Stimulated activated CD8-positive, alpha-beta memory T cell treated with anti-CD3 and anti-CD28 coated beads, Interleukin-15, amount 100 ng/mL, for 1 hour (primary cell): ENCODE results near the gene CDC45.
"Not testable (repeated sequence)": the region's sequence is repeated elsewhere in the genome, so short reads cannot be mapped to it uniquely, and the experiment has no call there.

ENCODE experiments used
- DNase-seq: peaks from one replicate; pipeline ENCODE4 v3.0.0-alpha.2; 2020; ENCODE audit warnings: low read depth

The CDC45 gene

DNA sequence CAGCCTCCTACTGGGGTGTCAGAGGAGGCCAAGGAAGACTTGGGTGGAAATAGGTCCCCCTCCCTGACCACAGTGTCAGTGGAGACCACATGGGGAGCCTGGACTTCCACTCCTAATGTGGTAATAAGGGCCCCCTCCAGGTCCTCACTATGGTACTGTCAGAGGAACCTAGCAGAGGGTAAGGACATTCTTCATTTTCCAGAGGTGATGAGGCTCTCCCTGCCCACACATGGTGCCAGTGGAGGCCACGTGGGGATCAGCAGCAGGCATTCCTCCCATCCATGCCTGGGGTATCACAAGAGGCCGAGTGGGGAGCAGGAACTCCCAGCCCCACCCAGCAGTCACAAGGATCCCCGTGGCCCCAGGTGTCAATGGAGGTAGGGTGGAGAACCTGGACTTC is 51.0 kb downstream of the CDC45 start:
- no peak for DNase-seq

DNA sequence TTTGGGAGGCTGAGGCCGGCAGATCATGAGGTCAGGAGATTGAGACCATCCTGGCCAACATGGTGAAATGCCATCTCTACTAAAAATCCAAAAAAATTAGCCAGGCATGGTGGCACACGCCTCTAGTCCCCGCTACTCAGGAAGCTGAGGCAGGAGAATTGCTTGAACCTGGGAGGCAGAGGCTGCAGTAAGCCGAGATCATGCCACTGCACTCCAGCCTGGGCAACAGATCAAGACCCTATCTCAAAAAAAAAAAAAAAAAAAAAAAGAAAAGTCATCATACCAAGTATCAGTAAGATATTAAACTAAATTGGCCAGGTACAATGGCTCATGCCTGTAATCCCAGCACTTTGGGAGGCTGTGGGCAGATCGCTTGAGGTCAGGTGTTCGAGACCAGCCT is 51.6 kb downstream of the CDC45 start:
- DNase-seq = not testable (repeated sequence)

DNA sequence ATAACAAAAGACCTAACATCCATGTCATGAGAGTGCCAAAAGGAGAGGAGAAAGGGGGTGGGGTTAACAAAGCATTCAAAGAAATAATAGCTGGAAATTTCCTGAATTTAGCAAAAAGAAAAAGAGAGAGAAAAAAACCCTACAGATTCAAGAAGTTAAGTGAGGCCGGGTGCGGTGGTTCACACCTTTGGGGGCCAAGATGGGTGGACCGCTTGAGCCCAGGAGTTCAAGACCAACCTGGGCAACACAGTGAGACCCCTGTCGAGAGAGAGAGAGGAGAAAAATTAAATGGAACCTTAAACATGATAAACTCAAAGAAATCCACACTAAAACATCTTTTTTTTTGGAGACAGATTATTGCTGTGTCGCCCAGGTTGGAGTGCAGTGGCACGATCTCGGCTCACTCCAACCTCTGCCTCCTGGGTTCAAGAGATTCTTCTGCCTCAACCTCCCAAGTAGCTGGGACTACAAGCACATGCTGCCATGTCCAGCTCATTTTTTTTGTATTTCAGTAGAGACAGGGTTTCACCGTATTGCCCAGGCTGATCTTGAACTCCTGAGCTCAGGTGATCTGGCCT is 53.4 kb downstream of the CDC45 start:
- no peak for DNase-seq

DNA sequence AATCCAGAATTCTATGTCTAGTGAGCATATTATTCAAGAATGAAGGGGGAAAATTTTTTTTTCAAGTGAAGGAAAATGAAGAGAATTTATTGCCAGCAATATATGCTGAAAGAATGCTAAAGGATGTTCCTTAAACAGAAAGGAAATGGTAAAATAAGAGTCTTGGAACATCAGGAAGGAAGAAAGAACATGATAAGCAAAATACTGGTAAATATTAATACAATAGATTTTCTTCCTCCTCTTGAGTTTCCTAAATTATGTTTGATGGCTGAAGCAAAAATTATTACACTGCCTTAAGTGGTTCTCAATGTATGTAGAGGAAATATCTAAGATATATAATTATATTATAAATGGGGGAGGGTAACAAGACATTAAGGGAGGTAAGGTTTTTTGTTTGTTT is 54.1 kb downstream of the CDC45 start:
- no peak for DNase-seq

DNA sequence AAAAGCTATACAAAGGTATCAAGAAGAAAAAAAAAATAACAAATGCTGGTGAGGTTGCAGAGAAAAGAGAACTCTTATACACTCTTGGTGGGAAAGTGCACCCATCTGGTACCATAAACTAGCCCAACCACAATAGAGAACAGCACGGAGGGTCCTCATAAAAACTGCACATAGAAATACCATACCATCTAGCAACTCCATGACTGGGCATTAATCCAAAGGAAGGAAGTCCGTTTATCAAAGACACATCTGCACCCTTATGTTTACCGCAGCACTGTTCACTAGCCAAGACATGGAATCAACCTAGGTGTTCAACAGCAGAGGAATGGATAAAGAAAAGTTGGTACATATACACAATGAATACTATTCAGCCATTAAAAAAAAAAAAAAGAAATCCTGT is 55.3 kb downstream of the CDC45 start:
- no peak for DNase-seq

DNA sequence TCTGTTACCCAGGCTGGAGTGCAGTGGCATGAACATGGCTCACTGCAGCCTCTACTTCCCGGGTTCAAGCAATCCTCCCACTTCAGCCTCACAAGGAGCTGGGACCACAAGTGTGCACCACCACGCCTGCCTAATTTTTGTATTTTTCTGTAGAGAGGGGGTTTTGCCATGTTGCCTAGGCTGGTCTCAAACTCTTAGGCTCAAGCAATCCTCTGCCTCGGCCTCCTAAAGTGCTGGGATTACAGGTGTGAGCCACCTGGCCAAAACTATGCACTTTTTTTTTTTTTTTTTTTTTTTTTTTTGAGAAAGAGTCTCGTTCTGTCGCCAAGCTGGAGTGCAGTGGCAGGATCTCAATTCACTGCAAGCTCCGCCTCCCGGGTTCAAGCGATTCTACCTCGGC is 56.8 kb downstream of the CDC45 start:
- no peak for DNase-seq

DNA sequence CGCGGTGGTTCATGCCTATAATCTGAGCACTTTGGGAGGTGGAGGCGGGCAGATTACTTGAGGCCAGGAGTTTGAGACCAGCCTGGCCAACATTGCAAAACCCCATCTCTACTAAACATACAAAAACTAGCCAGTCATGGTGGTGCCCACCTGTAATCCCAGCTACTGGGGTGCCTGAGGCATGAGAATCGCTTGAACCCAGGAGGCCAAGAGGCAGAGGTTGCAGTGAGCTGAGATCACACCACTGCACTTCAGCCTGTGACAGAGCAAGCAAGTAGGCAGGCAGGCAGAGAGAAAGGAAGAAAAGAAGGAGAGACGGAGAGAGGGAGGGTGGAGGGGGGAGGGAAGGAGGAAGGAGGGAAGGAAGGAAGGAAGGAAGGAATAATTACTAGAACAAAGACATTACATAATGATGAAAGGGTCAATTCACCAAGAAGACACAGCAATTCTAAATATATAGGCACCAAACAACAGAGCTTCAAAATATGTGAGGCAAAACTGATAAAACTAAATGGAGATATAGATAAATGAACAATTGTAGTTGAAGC is 58.3 kb downstream of the CDC45 start:
- DNase-seq = no peak

DNA sequence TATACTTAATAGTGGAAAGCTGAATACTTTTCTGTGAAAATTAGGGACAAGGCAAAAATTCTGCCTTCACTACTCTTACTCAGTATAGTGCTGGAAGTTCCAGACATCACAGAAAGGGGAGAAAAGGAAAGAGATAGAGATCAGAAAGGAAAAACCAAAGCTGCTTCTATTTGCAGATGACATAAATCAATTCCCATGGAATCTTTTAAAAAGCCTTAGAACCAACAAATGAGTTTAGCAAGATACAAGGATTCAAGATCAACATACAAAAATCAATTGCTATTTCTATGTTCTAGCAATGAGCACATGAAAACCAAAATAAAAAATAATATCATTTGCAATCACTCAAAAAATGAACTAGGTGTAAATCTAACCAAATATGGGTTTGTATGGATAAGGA is 60.7 kb downstream of the CDC45 start:
- DNase-seq = no peak

DNA sequence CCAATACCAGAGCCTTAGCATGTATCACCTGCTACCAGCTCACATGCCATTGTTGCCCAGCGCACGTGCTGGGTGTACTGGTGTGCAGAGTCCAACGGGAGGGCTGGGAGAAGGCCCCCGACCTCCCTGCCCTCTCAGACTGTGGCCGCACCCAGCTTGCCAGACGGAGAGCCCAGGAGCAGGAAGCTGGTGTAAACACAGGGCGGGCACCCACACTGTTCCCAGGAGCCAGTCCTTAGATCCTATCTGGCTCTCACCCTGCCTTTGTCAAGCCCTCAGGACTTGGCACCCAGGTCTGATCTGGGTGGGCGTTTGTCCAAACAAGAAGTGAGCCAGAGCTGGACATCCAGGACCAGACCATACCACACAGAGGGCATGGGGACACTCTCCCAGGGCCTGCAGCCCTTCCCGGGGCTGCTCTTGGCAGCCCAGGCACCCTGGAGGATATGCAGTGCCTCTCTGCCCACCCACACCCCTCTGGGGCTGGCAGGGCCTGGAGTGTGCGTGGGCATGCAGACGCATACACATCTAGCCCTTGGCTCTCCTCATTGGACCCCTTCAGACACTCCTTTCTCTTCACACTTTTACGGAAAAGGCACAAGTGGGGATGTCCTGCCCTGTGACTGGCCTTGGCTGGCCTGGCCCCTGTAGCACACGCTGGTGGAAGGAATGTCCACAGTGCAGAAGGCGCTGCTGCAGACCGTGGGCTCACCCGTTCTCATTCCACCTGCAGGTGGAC is 64.4 kb downstream of the CDC45 start:
- no peak for DNase-seq

DNA sequence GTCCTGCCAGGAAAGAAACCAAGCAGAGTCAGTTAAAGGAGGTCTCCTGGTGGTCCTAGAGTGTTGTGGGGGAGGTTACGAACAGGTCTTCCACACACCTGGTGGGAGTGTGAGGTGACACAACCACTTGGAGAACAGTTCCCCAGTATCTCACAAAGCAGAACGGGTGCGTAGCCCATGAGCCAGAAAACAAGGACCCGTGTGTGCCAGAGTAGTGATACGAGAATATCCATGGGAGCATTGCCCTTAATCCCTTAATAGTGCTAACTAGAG is 66.2 kb downstream of the CDC45 start:
- no peak for DNase-seq

DNA sequence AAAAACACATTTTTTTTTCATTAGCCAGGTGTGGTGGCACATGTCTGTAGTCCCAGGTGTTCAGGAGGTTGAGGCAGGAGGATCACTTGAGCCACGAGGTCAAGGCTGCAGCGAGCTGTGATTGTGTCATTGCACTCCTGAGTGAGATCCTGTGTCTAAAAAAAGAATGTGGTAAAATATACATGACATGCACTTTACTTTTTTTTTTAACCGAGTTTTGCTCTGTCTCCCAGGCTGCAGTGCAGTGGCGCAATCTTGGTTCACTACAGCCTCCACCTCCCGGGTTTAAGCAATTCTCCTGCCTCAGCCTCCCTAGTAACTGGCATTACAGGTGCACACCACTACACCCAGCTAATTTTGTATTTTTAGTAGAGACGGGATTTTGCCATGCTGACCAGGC is 67.0 kb downstream of the CDC45 start:
- no peak for DNase-seq

DNA sequence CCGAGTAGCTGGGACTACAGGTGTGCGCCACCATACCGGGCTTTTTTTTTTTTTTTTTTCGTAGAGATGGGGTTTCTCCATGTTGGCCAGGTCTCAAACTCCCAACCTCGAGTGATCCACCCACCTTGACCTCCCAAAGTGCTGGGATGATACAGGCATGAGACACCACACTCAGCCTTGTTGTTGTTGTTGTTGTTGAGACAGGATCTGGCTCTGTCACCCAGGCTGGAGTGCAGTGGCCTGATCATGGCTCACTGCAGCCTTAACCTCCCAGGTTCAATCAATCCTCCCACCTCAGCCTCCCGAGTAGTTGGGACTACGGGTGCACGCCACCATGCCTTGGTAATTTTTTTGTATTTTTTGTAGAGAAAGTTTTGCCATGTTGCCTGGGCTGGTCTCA is 67.9 kb downstream of the CDC45 start:
- DNase-seq = no peak

DNA sequence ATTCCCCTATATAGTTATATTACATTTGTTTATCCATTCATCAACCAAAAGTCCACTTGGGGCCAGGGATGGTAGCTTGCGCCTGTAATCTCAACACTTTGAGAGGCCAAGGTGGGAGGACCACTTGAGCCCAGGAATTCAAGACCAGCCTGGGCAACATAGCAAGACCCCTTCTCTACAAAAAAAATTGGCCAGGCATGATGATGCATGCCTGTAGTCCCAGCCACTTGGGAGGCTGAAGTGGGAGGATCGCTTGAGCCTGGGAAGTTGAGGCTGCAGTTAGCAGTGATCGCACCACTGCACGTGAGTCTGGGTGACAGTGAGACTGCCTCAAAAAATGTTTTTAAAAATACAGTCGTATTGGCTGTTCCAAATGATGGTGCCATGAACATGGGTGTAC is 68.7 kb downstream of the CDC45 start:
- not testable (repeated sequence) for DNase-seq

DNA sequence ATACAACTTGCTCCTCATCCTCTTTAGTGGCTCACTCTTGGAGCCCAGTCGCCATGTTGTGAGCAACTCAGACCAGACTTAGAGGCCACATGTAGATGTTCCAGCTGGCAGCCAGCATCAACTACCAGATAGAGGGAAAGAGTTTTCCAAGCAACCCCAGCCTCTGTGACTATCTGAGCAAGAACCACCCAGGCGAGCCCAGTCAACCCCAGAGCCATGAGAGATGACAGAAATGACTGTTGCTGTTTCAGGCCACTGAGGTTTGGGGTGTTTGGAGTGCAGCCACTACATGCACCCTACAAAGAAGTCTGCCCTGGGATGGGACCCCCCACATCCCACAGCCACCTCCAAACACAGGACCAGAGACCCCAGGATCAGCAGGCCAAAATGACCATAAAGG is 69.2 kb downstream of the CDC45 start:
- DNase-seq = no peak

DNA sequence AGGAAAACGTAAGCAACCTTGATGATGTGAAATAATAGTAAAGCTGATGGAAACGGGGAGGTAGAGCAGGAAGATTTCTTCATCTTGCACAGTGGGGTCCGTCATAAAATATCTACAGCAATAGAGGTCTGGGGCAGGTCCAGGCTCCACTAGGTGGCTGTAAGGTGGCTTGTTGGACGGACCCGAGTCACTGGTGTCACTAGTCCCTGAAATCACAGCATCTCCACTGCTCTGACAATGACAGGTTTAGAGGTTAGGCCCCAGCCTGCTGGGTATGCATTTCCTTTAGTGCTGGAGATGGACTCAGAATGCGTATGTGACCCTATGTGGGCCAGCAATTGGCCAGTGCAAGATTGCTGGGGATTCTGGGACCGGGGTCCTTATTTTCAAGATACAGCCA is 69.7 kb downstream of the CDC45 start:
- no peak for DNase-seq

DNA sequence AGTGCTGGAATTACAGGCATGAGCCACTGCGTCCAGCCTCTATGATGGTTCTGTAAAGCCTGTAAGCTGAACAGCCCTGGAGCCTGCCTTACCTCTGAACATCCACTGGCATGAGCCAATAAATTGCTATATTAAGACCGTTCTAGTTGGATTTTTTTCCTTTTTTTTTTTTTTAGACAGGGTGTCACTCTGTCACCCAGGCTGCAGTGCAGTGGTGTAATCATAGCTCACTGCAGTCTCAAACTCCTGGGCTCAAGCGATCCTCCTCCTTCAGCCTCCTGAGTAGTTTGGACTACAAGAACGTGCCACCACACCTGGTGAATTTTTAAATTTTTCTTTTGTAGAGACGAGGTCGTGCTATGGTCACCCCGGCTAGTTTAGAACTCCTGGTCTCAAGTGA is 70.7 kb downstream of the CDC45 start:
- DNase-seq = no peak

DNA sequence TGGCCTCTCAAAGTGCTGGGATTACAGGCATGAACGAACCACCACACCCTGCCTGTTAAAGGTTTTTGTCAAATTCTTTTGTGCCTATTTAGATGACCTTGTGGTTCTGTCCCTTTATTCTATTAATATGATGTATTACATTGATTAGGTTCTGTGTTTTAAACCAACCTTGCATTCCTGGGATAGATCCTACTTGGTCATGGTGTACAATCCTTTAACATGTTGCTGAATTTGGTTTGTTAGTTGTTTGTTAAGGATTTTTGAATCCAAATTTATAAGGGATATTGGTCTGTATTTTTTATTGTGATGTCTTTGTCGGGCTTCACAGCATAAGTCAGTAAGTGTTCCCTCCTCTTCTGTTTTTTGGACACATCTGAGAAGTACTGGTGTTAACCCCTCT is 73.5 kb downstream of the CDC45 start:
- no peak for DNase-seq

DNA sequence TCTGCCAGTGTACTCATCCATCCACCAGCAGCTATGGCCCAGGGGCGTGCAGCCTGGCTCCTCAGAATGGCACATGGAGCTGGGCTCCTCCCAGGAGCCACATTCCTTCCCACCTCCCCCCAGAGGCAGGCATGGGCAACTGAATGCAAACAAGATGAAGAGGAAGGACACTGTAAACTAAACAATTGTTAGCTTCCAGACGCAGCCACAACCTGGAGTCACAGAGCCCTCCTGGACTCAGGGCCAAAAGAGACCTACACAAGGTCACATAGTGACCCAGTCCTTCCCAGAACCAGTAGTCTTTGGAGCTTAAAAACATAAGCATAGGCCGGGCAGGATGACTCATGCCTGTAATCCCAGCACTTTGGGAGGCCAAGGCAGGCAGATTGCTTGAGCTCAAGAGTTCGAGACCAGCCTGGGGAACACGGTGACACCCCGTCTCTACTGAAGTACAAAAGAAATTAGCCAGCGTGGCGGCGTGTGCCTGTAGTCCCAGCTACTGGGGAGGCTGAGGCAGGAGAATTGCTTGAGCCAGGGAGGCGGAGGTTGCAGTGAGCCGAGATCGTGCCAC is 75.2 kb downstream of the CDC45 start:
- DNase-seq = no peak

DNA sequence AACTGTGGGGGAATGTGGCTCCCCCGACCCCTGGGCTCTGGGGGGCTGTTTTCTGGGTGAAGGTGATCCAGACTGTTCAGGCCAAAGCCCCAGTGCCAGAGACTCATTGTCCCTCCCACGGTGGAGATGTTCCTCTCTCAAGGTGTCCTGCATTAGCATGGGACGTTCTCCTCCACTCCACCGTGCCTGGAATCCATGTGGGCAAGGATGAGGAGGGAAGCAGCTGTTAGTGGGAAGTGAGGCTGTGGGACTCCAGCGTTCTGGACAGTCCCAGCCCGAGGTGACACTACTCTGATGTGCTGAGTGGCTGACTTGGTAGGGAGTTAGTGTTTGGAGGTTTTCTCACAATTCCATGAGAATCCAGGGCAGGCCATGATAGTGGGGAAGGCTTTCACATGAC is 75.9 kb downstream of the CDC45 start:
- DNase-seq = no peak

DNA sequence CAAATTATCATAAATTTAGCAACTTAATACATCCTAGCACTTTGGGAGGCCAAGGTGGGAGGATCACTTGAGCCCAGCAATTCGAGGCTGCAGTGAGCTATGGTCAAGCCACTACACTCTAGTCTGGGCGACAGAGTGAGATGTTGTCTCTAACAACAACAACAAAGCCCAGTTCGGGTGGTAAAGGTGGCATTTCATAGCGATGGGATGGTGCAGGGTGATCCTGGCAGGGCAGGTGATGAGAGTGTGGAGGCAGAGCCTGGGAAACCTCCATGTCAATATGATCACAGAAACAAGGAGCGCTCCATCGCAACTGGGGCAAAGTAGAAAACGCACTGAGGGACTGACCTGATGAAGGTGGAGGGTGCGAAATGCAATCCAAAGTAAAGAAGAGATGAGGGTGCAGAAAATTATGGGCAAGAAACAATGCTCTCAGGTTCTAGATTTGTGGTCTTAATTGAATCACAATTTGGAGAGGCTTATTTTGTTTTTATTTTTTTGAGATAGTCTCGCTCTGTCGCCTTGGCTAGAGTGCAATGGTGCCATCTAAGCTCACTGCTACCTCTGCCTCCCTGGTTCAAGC is 77.3 kb downstream of the CDC45 start:
- no peak for DNase-seq

DNA sequence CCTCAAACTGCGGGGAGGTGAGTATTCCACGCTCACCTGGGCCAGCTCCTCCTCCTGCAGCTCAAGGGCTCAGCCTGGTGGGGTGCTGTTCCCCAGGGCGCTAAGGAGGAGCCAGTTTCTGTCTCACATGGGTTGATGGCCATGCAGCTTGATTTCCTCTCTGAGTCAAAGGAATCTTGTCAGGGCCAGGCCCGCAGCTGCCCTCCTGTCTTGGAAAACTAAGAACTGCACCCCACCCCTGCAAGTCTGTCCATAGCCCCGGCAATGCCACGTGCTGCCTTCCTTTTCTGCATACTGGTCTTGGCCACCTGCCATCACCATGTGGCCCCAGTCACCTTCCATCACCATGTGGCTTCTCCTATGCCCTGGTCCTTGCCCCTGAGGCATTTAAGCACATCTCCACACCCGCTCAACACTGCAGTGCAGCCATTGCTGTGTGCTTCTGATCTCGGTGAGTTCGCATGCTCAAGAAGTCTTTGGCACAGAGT is 79.6 kb downstream of the CDC45 start:
- no peak for DNase-seq

DNA sequence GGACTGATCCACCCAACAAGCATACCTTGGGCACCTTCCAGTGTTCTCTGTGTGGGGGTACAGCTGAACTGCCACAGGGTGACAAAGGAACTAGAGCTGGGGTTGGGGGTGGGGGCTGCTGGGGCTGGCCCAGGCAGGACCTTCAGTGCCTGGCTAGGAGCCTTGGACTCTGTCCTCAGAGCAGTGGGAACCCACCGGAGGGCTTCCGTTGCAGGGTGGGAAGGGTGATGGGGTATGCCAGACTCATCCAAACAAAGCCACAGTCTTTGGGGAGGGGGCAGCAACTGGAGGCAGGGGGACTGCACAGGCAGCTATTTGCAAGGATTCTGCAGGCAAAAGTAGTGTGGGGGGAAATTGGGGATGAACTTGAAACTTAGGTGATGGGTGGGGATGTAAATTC is 80.2 kb downstream of the CDC45 start:
- DNase-seq = no peak
